ENCODE measurements around the gene ARCN1.

Gene ARCN1

DNA sequence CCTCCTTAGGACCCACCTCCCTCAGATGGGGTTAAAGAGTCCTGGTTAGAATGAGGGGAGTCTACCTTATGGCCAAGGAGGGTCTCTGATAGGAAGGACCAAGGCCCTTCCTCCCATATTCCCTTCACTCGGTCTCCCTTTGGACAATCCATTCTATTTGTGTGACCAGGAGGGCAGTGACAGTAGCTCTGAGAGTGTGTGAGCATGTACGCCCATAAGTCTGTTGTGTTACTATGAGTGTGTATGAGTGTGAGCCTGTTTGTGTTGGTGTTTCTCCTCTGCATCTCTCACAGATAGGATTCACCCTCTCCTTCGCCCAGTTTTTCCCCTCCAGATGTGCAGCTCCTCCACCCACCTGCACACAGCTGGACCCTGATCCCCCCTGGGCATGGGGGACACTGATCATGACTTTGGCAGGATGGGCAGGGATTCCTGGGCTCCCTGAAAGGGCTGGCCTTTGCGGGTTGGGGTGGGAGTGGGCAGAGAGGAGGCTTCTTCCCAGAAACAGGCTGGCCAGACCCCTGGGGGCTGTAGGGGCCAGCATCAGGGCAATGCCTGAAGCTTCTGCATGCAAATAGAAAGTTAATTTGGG lies 49.7 kb downstream of the ARCN1 start:
- no peak for FAIRE-seq

DNA sequence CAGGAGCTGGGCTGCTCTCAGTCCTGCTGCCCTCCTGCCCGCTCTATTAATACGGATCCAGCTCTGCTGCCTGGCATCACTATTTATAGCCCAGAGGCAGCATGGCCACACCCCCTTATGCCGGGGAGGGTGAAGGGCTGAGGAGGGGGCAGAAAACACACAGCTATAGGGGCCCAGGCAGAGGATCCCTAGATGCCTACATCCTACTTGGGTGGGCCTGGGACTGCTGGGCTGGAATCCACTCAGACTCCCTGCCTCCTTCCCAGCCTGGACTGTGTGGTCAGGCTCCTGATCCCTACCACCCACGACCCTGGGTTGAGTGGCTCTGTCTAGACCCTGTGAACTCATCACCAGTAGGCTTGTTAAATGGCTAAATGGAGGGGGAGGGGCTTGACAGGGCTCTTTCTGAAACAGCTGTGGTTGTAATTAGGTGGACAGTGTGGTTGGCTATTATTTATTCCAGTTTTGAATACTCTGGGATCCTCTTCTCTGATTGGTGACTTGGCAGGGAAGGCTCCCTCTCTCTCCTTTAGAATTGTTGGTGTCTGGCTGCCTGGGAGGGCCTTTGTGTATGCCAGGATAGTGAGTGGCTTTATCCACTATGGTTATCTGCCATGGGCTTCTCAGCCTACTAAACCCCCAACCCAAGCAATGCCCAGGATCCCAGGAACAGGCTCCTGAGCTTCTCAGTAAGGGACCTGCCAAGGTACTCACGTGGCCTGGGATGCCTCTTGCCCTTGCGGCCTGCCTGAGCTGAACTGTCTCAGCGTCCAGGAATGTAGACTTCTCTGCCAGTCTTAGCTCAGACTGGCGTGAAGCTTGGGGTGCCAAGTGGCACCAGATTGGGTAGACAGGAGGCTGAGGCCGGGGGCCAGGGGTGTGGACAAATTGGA lies 50.4 kb downstream of the ARCN1 start:
- no peak for FAIRE-seq

DNA sequence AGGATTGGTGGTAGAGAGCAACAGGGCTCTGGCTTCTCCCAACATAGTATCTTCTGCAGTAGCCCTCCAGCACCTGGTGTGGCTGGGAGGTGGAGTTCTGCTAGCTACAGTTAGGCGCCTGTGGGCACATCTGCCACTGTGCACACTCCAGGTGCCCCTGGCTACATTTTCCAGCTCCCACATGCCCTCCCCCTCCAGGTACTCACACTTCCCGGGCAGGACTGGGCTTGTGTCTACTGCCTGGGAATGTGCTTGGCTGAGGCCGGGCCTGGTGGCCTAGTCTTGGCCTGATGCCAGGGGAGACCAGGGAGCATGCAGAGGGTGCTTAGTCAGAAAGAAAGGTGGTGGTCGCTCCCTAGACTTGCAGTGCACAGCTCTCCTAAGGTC lies 51.1 kb downstream of the ARCN1 start:
- no peak for FAIRE-seq

DNA sequence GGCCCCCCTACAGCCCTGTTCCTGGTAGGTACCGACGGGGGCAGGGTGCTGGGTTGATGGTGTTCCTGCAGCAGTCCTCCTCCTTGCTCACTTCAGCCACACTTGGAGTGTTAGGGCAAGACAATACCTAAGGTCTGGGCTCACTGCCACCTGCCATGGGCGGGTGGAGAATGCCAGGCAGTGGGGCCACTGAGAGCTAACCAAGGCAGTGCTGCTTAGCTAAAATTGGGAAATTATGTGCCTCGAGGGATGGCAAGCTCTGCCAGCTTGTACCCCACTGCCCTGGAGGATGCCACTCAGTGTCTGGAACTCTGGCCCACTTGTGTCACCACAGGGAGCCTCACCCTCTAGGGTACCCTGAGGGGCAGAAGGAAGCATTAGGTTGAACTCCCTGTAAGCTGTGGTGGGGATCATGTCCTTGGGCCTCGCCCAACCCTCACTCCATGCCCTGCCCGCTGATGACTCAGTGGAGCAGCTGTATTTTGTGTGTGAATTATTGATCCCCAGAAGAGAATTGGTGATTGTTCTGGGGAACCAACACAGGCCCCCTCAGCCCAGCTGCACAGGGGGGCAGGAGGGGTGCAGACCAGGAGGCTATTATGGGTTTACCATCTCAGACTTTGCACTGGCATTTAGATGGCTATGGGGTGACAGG lies 53.0 kb downstream of the ARCN1 start:
- no peak for FAIRE-seq

DNA sequence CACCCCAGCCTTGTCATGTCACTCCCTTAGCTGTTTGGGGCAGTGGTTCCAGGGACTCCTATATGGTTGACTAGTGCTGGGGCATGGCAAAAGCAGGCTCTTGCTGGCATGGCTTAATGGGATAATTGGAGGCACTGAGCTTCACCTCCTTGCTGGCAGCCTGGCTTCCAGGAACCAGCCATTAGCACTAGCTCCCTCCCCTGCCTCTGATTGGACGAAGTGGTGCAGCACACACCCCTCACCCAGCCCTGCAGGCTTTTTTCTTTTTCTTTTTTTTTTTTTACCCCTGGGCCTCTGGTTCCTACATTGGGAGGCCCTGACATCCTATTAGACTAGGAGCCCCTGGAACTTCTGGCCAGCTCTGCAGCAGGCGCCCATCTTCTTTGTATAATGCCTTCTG lies 53.8 kb downstream of the ARCN1 start:
- no peak for FAIRE-seq

DNA sequence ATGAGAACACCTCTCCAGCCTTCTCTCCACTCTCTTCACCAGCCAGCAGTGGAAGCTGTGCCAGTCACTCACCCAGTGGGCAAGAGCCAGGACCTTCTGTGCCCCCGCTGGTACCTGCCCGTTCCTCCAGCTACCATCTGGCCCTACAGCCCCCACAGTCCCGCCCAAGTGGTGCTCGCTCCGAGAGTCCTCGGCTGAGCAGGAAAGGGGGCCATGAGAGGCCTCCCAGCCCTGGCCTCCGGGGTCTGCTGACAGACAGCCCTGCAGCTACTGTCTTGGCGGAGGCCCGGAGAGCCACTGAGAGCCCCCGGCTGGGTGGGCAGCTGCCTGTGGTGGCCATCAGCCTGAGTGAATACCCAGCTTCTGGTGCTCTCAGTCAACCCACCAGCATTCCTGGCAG lies 55.4 kb downstream of the ARCN1 start:
- FAIRE-seq: no peak

DNA sequence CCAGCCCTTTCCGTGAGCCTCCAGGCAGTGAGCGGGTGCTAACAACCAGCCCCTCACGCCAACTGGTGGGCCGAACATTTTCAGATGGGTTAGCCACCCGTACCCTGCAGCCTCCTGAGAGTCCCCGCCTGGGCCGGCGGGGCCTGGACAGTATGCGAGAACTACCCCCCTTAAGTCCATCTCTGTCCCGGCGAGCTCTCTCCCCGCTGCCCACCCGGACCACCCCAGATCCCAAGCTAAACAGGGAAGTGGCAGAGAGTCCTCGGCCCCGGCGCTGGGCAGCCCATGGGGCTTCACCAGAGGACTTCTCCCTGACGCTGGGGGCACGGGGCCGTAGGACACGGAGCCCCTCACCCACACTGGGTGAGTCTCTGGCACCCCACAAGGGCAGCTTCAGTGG lies 55.8 kb downstream of the ARCN1 start:
- no peak for FAIRE-seq

DNA sequence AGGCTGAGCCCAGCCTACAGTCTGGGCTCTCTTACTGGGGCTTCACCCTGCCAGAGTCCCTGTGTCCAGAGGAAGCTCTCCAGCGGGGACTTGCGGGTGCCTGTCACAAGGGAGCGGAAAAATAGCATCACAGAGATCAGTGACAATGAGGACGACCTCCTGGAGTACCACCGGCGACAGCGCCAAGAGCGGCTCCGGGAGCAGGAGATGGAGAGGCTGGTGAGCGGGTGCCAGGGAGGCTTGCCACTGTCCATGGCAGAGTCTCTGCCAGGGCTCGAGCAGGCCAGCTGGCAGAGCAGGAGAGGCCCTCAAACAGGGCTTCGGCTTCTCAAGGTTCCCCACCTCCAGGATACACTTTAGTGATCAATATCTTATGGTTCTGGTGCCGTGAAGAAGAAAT lies 56.2 kb downstream of the ARCN1 start:
- no peak for FAIRE-seq

DNA sequence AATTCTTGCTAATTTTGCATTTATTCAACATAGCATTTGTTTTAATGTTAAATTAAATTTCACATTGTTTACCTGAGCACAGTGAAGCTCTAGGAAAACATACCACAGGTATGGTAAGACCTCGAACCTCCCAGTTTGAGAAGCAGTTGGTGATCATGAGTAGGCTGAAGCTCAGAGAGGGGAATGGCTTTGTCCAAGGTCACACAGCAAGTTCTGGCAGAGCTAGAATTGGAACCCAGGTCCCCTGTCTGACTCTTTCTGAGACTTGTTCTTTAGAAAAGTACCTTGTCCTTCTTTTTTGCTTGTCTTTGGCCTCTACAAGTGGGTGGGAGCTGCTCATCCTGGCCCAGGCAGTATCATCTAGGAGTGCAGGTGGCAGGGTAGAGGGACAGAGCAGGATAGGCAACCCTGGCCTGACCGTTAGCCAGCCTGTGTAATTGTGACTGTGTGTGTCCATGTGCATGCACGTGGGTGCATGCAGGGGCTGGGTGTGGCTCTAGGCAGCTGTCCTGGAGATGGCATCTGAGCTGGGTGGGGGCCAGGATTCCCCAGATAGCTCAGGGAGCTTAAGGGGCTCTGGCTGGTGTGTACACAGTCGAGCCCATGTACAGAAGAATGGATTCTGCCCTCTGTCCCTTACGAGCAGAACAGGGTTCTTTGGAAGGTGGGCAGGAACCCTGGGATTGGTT lies 56.8 kb downstream of the ARCN1 start:
- FAIRE-seq: no peak

DNA sequence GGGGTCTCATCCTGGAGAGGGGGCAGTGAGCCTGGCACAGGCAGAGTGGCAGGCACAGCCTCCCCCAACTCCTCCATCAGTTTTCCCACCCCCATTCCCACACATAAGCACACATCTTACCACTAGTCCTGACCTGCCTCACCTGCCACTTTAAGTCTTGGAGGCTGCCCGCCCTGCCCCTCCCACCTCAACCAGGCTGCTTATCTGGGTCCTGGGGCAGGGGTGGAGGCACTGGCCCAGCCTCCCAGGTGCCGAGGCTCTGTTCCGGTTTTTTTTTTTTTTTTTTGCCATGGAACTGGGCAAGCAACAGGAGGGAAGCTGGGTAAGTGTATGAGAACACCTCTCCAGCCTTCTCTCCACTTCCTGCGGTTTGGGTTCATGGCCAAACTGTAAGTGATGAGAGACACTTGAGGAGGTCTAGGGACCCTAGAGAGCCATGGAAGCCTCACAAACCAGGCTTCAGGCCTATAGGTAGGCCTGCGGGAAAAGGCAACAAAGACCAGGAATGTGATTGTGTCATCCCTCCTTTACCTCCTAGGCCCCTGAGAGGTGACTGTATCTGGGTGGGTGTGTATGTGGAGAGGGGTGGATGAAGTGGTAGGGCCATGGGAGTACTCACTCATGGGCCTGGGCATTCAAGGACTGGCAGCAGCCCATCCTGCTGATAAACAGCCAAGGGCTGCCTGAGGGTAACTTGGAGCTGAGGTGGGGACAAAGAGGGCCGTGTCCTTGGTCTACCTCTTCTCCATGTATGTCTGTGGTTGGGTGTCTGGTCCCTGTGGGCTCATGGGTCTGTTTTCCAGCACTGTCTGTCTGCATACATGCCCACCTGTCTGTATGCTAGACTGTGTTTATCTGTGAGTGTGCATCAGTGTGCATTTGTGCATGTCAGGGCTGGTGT lies 57.8 kb downstream of the ARCN1 start:
- no peak for FAIRE-seq

DNA sequence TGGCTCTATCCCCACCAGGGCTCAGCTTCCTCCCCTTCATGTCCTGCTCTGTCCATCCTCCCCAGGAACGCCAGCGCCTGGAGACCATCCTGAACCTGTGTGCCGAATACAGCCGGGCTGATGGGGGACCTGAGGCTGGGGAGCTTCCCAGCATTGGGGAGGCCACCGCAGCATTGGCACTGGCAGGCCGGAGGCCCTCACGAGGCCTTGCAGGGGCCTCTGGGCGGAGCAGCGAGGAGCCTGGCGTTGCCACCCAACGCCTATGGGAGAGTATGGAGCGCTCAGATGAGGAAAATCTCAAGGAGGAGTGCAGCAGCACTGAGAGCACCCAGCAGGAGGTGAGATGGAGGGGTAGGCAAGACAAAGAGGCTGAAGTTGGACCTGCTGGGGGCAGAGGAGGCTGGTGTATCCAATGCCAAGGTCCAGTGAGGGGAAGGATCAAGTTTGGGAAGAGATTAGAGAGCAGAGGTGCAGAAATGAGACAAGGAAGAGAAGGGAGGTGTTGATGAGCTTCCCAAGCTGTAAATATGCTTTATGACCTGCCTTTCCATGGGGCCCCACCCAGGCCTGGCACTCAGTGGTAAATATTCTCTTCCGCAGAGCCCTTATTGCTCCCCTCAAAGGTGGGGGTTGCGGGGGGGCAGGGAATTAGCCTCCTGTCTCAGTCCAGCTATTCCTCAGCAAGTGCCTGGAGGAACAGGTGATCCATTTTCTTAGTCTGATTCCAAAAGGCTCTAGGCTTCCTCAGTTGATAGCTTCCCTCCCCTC lies 59.1 kb downstream of the ARCN1 start:
- FAIRE-seq: no peak

DNA sequence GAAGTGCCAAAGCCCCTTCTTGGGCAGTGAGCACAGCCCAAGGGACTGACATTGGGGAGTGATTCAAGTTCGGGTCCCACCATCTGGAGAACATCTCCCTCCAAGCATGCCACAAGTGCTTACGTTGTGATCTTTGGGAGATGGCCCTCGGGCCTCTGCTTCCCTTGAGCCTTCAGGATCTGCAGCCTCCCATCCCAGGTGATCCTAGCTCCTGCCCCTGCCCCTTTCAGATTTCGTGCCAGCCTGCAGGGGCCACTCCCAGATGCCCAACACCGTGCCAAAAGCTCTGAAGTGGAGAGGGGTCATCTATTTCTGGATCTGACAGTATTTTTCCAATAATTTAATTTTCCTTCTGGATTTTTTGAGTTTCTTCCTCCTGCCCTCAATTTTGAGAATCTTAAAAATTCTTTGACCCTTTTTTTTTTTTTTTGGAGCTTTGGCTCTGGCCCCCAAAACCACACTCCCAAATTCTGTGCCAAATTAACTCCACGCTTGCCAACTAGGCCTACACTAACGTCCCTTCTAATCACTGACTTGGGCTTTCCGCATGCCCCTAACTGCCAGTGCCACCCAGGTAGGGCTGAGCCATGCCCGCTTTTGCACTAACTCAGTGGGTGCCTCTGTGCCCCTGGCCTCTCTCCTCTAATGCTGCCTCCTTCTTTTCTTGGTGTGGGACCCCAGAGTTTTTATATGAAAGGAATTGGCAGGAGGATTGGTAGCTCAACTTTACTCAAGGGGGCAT lies 60.5 kb downstream of the ARCN1 start:
- no peak for FAIRE-seq

DNA sequence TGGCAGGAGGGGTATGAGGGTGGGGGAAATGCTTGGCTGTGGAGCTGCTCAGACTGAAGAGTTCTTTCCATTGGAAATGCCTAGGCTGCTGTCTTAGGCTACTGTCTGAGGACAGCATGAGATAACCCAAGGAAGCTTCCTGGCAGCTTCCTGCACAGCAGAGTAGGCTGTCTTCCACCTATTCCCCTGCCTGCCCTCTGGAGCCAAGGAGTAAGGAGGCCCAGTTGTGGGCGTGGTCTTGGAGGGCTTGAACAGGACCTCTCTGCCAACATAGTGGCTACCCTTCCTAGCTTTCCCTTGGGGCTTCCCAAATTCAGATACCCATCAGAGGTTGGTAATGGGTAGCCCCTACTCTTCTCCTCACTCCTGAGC lies 61.1 kb downstream of the ARCN1 start:
- FAIRE-seq: no peak

DNA sequence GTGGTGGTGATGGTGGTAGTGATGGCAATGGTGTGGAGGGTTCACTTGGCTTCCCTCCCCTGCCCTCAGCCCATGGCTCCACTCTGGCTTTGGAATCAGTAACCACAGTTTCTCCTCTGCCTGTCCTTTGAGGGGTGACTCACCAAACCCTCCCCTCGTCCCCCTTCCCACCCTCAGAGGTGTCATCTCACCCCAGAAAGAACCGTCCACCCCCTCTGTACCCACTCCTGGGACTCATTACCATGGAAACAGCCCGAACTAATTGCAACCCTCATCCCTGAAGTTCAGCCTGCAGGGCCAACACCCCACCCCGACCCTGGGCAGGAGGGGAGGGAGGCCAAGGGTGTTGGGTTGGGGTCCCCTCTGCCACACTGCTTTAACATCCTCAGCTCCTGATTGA lies 61.8 kb downstream of the ARCN1 start:
- FAIRE-seq: no peak

DNA sequence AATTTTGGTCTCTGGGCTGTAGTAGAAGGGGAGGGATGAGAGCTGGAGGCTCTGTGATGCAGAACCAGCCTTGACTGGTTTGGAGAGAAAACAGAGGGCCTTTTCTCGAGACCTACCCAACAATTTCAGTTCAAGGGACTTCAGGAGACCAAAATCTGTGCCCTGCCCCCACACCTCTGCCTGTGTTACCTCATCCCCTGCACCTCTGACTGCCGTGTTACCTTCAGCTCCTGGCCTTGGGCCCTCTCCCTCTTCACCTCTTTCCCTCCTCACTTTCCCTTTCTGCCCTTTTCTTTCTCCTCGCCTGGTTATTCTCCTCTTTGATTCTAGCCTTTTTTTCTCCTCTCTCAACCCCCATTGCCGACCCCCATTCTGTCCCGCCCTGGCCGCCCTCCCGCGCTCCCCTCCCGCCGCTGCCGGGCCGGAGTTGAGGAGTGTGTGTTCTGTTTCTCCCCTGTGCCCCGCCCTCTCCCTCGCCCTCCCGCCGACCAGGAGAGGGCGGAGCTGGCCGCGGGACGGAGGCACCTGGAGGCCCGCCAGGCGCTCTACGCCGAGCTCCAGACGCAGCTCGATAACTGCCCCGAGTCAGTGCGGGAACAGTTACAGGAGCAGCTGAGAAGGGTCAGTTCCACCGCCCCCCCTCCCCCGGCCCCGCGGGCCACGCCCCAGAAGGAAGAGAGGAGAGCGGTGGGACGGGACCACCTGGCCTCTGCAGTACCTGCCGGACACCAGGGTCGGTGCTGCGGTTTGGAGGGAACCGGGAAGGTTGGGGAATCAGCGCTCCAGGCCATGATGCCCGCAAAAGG lies 62.4 kb downstream of the ARCN1 start:
- no peak for FAIRE-seq

DNA sequence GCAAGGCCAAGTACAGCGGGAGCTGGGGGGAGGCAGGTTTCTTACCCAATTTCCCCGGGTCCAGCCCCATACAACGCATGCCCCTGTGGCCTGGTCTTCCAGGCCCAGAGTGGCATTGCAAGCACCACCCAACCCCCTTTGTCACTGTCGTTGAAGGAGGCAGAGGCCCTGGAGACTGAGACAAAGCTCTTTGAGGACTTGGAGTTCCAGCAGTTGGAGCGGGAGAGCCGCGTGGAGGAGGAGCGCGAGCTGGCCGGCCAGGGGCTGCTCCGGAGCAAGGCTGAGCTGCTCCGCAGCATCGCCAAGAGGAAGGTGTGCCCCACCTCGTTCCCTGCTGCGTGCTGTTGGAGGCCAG lies 63.0 kb downstream of the ARCN1 start:
- FAIRE-seq: no peak

DNA sequence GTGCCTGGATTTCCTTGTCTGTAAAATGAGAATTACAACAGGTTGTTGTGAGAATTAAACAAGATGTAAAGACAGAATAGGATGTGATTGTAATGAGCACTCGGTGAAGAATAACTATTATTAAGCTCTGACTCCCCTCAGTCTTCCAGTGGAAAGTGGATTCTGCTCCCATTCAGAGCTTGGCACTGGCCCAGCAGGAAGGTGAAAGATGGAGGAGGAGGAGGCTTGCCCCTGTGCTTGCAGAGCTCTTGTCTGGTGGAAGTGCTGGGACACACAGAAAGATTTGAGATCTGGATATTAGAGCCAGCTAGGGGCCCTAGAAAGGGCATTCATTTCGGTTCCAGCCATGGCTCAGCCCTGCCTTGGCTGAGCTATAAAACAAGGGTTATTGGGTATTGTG lies 63.4 kb downstream of the ARCN1 start:
- no peak for FAIRE-seq

DNA sequence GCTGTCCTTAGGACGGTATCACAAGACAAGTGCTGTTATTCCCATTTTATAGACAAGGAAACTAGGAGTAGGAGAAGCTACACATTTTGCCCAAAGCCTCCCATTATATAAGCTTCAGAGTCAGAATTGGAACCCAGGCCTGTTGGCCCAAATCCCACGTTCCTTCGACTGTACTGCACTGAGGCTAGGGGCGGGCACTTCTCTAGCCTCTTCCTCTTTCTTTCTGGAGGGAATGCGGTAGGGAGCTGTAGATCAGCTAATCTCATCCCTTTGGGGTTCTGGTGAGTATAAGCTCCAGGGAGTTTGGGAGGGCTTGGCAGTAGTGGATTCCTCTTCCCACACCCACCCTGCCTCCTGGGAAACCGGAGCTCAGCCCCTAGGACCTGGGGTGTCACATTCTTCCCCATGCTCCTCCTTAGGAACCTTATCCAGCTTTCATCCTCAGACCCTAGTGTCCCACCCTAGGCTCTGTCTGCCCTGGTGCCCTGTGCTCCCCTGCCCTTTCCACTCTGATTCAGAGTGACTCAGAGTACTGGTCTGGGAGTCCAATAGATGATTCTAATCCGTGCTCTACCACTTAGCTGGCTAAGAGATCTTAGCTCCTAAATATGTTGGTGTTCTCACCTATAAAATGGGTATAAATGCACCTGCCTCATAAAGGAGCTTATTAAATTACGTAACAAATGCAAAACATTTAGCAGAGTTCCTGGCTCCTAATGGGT lies 64.5 kb downstream of the ARCN1 start:
- FAIRE-seq: no peak

DNA sequence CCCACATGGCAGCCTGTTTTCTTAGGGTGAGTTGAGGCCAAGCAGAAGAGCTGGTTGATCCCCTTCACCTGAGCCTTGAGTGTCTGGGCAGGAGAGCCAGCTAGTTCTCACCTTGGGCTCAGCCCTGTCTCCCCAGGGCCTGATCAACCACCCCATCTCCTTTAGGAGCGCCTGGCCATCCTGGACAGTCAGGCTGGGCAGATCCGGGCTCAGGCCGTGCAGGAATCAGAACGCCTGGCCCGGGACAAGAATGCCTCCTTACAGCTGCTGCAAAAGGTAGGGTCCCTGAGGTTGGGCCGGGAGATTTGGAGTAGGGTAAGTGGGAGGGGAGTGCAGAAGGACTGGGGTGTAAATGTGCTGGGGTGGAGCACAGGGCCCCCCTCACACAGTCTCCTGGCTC lies 66.5 kb downstream of the ARCN1 start:
- FAIRE-seq: no peak

Data from colon (tissue), 2 donors.